GM21529 (cell line): Measurements from ENCODE around the gene SNAP91.
"Not testable (repeated sequence)": the region's sequence is repeated elsewhere in the genome, so short reads cannot be mapped to it uniquely, and the experiment has no call there.

Source experiments
- ATAC-seq: cut with Tn5 transposase; IDR thresholded peaks from one replicate; pipeline ENCODE4 v1.9.1; 2021; ENCODE audit not compliant: unreplicated experiment

SNAP91 gene

DNA sequence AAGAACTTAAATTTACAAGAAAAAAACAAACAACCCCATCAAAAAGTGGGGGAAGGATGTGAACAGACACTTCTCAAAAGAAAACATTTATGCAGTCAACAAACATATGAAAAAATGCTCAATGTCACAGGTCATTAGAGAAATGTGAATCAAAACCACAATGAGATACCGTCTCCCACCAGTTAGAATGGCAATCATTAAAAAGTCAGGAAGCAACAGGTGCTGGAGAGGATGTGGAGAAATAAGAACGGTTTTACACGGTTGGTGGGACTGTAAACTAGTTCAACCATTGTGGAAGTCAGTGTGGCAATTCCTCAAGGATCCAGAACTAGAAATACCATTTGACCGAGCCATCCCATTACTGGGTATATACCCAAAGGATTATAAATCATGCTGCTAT is 157.2 kb downstream of the SNAP91 start:
- ATAC-seq, result not testable (repeated sequence)

DNA sequence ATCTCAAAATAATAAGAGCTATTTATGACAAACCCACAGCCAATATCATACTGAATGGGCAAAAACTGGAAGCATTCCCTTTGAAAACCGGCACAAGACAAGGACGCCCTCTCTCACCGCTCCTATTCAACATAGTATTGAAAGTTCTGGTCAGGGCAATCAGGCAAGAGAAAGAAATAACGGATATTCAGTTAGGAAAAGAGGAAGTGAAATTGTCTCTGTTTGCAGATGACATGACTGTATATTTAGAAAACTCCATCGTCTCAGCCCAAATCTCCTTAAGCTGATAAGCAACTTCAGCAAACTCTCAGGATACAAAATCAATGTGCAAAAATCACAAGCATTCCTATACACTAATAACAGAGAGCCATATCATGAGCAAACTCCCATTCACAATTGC is 158.4 kb downstream of the SNAP91 start:
- not testable (repeated sequence) for ATAC-seq

DNA sequence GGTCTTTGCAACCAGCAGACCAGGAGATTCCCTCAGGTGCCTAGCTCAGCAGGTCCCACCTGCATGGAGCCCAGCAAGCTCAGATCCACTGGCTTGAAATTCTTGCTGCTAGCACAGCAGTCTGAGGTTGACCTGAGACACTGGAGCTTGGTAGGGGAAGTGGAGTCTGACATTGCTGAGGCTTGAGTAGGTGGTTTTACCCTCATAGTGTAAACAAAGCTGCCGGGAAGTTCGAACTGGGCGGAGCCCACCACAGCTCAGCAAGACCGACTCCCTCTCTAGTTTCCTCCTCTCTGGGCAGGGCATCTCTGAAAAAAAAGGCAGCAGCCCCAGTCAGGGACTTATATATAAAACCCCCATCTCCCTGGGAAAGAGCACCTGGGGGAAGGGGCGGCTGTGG is 162.3 kb downstream of the SNAP91 start:
- ATAC-seq, result no peak

DNA sequence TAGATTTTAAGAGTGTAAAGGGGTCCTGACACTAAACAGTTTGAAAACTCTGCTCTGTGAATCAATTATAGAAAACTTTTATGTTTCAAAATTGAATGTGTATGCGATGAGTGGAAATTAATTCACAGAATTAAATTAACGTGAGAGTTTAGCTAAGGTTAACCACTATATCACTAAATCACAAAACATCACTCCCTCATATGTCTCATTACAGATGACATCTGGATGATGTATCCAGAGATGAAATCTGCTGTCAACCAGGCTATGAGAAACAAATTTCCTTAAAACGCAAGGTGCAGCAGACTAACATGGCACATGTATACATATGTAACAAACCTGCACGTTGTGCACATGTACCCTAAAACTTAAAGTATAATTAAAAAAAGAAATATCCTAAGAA is 169.2 kb downstream of the SNAP91 start:
- no peak for ATAC-seq

DNA sequence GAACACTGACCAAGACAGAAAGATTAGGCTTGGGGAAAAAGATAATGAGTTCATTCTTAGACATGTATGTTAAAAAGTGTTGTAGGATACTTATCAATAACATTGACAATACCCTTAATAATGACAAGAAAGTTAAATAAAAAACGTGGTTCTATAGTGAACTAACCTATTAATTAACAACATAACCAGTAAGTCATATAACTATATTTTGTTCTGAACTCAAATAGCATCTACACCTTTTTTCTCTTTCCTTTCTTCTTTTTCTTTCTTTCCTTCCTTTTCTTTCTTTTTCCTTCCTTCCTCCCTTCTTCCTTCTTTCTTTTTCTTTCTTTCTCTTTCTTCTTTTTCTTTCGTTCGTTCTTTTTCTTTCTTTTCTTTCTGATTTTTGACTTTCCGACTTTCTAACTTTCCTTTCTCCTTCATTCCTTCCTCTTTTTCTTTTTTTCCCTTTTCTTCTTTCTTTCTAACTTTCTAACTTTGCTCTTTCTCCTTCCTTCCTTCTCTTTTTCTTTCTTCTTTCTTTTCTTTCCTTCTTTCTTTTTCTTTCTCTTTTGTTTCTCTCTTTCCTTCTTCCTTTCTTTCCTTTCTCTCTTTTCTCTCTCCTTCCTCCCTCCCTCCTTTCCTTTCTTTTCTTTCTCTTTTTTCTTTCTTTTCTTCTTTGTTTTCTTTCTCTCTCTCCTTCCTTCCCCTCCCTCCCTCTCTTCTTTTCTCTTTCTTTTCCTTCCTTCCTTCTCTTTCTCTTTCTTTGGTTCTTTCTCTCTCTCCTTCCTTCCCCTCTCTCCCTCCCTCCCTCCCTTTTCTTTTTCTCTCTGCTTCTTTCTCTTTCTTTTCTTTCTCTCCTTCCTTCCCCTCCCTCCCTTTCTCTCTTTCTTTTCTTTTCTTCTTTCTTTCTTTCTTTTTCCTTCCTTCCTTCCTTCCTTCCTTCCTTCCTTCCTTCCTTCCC is 172.0 kb downstream of the SNAP91 start:
- no peak for ATAC-seq

DNA sequence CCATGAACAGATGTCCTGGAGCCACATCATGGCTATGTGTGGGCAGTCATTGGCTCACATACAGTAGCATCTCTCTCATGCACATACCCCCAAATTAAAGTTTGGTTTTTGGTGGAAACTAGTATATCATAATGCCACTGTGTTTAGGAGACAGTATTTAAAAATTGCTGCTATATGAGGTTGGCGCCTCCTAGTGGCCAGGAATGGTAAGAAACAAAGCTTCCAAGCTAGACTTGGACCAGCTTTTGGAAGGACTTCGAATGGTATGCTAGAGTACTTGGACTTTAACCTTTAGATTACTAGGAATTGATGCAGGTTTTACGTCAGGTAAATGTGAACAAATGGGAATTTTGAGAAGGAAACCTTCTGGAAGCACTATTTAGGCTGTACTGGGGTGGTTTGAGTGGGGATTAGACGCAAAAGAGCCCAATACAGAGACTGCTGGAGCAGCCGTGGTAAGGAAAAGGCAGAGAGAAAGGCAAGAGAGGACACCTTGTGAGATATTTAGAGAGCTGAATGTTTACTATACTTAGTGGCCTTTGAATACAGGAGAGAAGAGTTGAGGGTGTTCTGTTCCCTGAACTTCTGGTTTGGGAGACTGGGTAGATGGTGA is 172.8 kb downstream of the SNAP91 start:
- ATAC-seq, result peak; percentile 88

DNA sequence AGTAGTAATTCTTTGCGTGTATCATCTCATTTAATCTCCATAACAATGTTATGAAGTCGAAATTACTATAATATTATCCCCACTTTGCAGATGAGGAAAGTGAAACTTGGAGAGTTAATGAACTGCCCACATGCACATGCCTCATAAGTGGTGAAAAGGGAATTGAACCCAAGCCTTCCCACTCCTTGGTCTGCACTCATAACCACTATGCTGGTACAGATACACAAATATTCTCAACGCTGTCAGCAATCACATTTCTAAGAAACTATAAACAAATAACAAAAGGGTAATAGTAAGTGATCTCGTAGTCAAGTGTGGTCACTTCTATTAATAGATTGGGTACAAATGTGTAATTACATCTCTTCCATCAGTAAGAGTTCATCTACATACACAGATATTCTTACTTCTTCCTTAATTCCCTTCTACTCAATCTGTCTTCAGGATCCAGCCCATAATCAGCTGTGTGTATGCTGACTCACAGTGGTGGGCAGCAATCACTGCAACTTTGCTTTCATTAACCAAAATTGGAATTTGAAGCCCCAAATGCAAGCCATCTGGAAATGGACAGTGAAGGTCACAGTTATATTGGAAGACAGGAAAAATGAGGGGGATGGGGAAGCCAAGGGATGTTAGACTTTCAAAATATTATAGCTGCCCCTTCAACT is 190.0 kb downstream of the SNAP91 start:
- no peak for ATAC-seq

DNA sequence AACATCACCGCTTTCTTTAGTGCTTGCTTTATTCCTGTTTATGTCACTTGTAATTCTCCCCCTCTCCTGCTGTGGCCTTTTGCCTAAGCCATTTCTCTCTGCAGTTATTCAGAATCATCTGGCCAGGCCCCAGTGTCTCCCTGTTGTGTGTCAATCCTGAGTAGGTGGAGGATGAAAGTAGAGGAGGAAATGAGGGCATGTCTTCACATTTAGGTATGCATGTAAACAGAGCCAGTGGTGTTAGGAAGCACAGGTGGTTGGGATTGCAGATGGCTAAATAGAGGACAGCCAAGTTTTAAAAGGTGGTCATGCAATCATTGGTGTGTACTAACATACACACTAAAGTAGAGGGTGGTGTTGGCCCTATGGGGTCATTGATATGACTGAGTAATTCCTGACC is 191.4 kb downstream of the SNAP91 start:
- no peak for ATAC-seq

DNA sequence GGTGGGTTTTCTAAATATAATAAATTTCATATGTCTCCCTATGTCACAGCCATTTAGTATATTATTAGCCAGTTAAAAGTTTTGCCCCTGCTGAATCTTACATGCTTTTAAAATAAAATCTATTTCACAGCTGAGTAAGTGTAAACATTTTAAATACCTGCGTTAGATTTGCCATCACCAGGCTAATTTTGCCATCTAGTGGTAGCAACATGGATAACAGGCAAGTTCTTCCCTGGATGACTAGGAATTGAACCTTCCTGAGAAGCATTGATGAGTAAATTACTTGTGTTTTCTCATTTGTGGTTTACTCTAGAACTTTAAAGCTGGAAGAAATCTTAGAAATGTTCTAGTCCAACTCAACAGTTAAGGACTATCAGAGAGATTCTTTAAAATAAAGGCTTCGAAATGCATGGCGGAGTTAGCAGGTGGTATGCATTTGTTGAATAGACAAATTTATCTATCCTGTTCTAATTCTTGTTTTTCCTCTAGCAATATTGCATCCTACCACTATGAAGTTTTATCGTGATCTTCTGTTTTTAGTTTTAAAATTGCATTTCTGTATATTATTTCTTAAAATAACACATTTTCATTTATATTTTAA is 193.9 kb downstream of the SNAP91 start:
- peak; percentile 60 for ATAC-seq

DNA sequence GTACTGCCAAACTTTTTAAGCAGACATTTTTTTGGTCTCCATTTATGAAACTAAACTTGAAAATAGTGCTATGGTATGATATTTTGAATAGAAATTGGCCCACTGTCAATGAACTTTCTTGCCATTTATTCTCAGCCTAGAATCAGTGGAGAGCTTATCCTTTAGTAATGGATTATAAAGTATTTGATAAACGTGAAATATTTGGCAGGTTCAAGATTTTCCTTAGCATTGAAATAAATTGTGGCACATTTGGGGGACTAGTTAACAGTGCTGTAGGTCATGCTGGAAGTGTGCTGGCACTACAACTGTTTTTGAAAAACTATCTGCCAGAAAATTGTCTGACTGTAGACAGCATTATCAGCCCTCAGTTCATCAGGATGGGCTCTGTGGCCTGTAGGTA is 194.4 kb downstream of the SNAP91 start:
- ATAC-seq, result peak; percentile 16

DNA sequence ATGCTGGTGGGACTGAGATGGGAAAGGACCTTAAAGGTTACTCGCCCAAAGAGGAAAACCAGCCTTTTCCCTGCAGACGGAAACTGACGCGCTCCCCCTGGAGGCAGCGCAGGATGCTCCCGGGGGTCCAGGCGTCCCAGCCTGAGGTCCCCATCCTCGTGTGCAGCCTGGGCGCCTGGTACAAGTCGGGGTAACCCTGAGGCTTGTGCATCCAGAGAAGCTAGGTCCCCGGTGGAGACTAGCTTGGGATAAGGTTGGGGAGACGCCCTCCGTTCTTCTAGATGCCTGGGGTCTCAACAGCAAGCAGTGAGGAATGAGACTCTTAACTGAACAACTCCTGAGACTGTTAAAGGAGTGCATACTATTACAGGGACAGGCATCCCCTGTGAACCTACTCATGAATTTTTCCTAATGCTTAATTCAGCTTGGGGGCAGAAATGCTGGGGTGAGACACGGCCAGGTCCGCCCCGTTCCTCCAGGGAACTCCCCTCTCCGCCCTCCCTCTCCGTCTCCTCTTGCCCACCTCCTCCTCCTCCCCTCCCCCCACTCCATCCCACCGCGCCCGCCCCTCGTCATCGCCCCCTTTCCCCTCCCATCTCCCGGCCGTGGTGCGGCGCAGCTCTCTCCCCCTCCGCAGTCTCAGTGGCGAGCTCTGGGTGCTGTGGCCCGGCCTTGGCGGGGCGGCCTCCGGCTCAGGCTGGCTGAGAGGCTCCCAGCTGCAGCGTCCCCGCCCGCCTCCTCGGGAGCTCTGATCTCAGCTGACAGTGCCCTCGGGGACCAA is 196.8 kb downstream of the SNAP91 start, which contains the start of gene PRSS35:
Gene PRSS35, plus strand, starts transcription at position 634 of the 781 bp plus-strand sequence. CDS start 10,908 bp downstream, outside the sequence.
- no peak for ATAC-seq

DNA sequence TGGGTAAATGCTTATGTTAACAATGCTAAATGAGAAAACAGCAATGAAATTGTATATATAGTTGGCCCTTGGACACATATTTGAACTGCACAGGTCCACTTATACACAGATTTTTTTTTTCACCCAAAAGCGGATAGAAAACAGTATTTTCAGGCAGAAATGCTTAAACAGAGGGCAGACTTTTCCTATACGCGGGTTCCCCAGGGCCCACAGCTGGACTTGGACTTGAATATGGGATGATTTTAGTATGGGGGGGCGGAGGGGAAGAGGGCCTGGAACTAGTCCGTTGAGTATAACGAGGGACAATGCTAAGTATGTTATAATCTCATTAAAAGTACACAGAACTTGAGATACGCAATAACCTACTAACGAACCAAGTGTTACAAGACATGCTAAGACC is 197.6 kb downstream of the SNAP91 start:
- ATAC-seq, result no peak

DNA sequence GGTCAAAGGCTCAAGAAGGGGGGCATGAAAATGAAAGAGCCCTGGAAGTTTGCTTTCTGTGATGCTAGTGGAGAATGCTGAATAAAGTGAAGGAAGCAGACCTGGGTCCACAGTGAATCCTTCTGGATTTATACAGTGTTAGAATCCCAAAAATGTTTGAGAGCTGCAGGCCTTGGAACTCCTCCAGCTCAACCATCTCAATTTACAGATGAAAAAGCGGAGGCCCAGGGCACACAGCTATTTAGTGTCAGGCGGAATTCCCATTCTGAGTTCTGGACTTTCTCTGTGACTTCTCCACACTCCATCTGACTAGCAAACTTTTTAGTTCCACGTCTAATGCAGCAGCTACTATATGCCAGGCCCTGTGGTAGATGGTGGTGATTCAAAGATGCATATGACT is 198.1 kb downstream of the SNAP91 start:
- ATAC-seq, result no peak

DNA sequence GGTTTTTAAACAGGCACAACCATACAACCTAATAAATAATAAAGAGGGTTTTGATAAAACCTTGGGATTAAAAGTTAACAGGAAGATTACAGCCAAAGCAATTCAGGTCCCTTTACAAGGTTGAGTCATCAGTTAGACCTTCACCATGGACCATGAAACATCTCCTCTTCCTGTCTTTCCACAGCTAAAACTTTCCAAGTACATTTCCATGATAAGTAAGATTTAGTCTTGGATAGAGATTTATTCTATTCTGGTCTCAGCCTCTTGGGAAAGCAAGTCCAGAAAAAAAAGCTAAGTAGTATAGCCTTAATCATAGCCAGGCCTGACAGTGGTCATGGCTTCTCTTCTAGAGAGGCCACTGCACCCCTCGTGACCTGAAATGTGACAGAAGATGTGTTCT is 199.5 kb downstream of the SNAP91 start:
- ATAC-seq, result no peak

DNA sequence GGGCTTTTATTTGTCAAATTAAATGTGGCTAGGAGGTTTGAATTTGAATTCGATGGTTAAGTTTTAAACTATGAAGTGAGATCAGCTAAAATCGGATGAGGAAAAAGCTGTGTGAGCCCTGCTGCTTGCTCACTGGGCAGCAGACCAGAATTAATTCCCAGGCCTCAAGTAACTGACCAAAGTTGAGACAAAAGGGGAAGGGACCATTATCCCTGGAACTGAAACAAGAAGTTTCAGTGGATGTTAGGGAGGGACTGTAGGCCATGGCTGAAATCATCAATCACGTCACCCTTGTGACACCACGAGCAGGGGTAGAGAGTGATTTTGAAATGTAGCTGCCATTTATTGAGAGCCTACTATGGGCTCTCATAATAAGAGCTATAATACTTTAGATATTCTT is 203.5 kb downstream of the SNAP91 start:
- no peak for ATAC-seq
